ENCODE measurements around the gene AZGP1. TPM values are rescaled to one million over a fixed set of nuclear protein-coding genes. Genes with fewer than 3 reads are reported as not detected.

AZGP1 gene
- total RNA-seq = 18.7 TPM

GRCh38 chr7:99975782-99976521 lies at the start of gene AZGP1:
TSS of gene AZGP1 (minus strand) at chr7:99976031. CDS start at chr7:99976020, 11 bp downstream.

GRCh38 chr7:100015232-100016214 lies 39.7 kb upstream of the AZGP1 start, which contains the start of gene ZKSCAN1:
TSS of gene ZKSCAN1 (plus strand) at chr7:100015596. CDS start at chr7:100023507, 7,911 bp downstream.

GRCh38 chr7:99928994-99929729 lies 46.7 kb downstream of the AZGP1 start, which contains the start of gene GJC3:
TSS of gene GJC3 (minus strand) at chr7:99929620. CDS start at chr7:99929620, 0 bp downstream.

GRCh38 chr7:99918959-99919813 lies 56.6 kb downstream of the AZGP1 start, which contains the start of gene TRIM4:
TSS of gene TRIM4 (minus strand) at chr7:99919530. CDS start at chr7:99919401, 129 bp downstream.

Small RNAs within 50 kb of the gene (small RNA-seq; reads per million reads assigned to genes)
- gene RF00019 (ENCODE audit: low replicate concordance) = not detected
- not detected for gene RF00561 (ENCODE audit: low replicate concordance)

Other genes starting within 250 kb of the AZGP1 start
- 0.35 TPM for gene CYP3A7, start 240.8 kb downstream of the AZGP1 start, total RNA-seq
- not detected for gene CYP3A4, start 191.8 kb downstream of the AZGP1 start, total RNA-seq
- gene CYP3A43, start 148.0 kb downstream of the AZGP1 start, total RNA-seq = not detected
- not detected for gene OR2AE1, start 99.0 kb downstream of the AZGP1 start, total RNA-seq
- 28.1 TPM for gene TRIM4, start 56.5 kb downstream of the AZGP1 start, total RNA-seq
- 0.23 TPM for gene GJC3, start 46.4 kb downstream of the AZGP1 start, total RNA-seq
- 56.9 TPM for gene ZKSCAN1, start 39.6 kb upstream of the AZGP1 start, total RNA-seq
- gene ZSCAN21, start 73.7 kb upstream of the AZGP1 start, total RNA-seq = 14.6 TPM
- gene ZNF3, start 105.7 kb upstream of the AZGP1 start, total RNA-seq = 36.6 TPM
- 56.9 TPM for gene COPS6, start 112.9 kb upstream of the AZGP1 start, total RNA-seq
- gene MCM7, start 125.4 kb upstream of the AZGP1 start, total RNA-seq = 77.7 TPM
- 19.0 TPM for gene AP4M1, start 125.6 kb upstream of the AZGP1 start, total RNA-seq
- 54.1 TPM for gene TAF6, start 143.3 kb upstream of the AZGP1 start, total RNA-seq
- 24.8 TPM for gene CNPY4, start 143.6 kb upstream of the AZGP1 start, total RNA-seq
- gene MBLAC1, start 150.9 kb upstream of the AZGP1 start, total RNA-seq = 4.8 TPM
- 83.1 TPM for gene LAMTOR4, start 172.9 kb upstream of the AZGP1 start, total RNA-seq
- gene TRAPPC14, start 182.7 kb upstream of the AZGP1 start, total RNA-seq = 9.9 TPM
- 4.7 TPM for gene GAL3ST4, start 192.6 kb upstream of the AZGP1 start, total RNA-seq
- gene GPC2, start 201.3 kb upstream of the AZGP1 start, total RNA-seq = 12.3 TPM
- 1.3 TPM for gene STAG3, start 201.9 kb upstream of the AZGP1 start, total RNA-seq
- not detected for gene PVRIG, start 243.9 kb upstream of the AZGP1 start, total RNA-seq

All from metanephros (tissue), 2 donors.